ENCODE results near the gene VSX2.

DNA sequence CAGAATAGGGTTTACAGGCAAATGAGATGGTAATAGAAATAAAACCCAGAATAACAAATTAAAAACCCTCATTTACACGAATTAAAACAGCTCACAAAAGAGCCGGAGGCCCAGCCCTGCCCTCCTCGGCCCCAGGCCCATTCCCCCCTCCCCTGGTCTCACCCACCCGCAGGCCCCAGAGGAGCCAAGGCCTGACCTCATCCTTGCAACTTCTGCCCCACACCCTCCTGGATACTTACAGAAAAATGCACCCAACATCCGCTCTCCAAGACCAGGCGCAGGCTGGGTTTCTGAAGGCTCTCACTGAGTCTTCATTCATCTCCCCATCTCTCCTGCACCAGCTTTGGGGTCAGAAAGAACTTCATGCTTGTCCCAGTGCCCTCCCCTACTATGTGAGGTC, 16.2 kb upstream of the VSX2 start:
- no peak for TF ChIP-seq YY1 (IDR thresholded peaks at IDR 0.05; ENCODE audit: insufficient read depth, insufficient read length)
- no peak for TF ChIP-seq SUZ12 (IDR thresholded peaks at IDR 0.05; ENCODE audit: extremely low read depth, insufficient read depth, insufficient read length)
